Panc1 (cell line): ENCODE measurements around the gene KRTAP10-4. TPM values are rescaled to one million over a fixed set of nuclear protein-coding genes. Genes with fewer than 3 reads are reported as not detected.

Experiments
- ATAC-seq: fragments of 200-7000 bp; cut with Tn5 transposase; 2 replicates; pipeline ENCODE4 v1.9.1; 2020; ENCODE audit warnings: mild to moderate bottlenecking, moderate library complexity
- BruUV-seq: library from RNA; stranded (reverse); fragments of 400-500 nt; replicated peaks from 2 replicates; lab custom pipeline; 2021; lab: Mats Ljungman, UMichigan
- CTCF ChIA-PET: fragments of 300-600 bp; sonication (Branson Sonifier 250); formaldehyde crosslinking; loops from one replicate; lab custom pipeline; 2022; ENCODE audit warnings: antibody characterized with exemption; lab: Charles Lee
- POLR2A ChIA-PET: fragments of 300-600 bp; sonication (Branson Sonifier 250); formaldehyde crosslinking; loops from one replicate; lab custom pipeline; 2022; ENCODE audit warnings: antibody characterized with exemption; lab: Charles Lee
- DNase-seq: peaks from one replicate; pipeline ENCODE4 v3.0.0-alpha.2; 2010; ENCODE audit warnings: low read depth, low spot score
- H3K27ac ChIP-seq: 2 replicates; pipeline ENCODE4 v1.5.1; 2011; ENCODE audit warnings: mild to moderate bottlenecking, low read length, inconsistent platforms
- H3K27me3 ChIP-seq: fragments of 200-500 bp; sonication (Bioruptor generic); 2 replicates; pipeline ENCODE4 v1.6.0; 2014; ENCODE audit warnings: low read length, inconsistent platforms; ENCODE audit not compliant: control insufficient read depth, insufficient read depth
- H3K36me3 ChIP-seq: fragments of 200-500 bp; sonication (Bioruptor generic); 2 replicates; pipeline ENCODE4 v1.5.1; 2014; ENCODE audit warnings: inconsistent platforms, mild to moderate bottlenecking, low read length, moderate library complexity; ENCODE audit not compliant: control insufficient read depth, insufficient read depth
- H3K4me1 ChIP-seq: 2 replicates; pipeline ENCODE4 v1.5.1; 2011; ENCODE audit warnings: inconsistent platforms, mild to moderate bottlenecking, low read length, moderate library complexity; ENCODE audit not compliant: control insufficient read depth, insufficient read depth
- H3K4me3 ChIP-seq, 2 experiments: 2 replicates each; pipeline ENCODE4 v1.5.1; 2011 to 2012; ENCODE audit warnings: low read depth in 2 of 2, low read length in 2 of 2, mild to moderate bottlenecking in 2 of 2, inconsistent platforms in 1 of 2, moderate library complexity in 1 of 2
- H3K9me3 ChIP-seq: fragments of 200-500 bp; sonication (Bioruptor generic); 2 replicates; pipeline ENCODE4 v1.5.1; 2014; ENCODE audit warnings: low read depth, mild to moderate bottlenecking, inconsistent platforms, low read length, moderate library complexity; ENCODE audit not compliant: control insufficient read depth, insufficient read depth
- POLR2AphosphoS5 ChIP-seq: IDR thresholded peaks from 2 replicates; pipeline ENCODE4 v1.6.1; 2012; ENCODE audit warnings: mild to moderate bottlenecking, low read depth, low read length, moderate library complexity
- SIN3A ChIP-seq: IDR thresholded peaks from 2 replicates; pipeline ENCODE4 v1.6.1; 2012; ENCODE audit warnings: low read depth, mild to moderate bottlenecking, low read length, moderate library complexity, borderline replicate concordance; ENCODE audit not compliant: insufficient read depth
- TCF7L2 ChIP-seq: IDR thresholded peaks from 2 replicates; pipeline ENCODE4 v1.6.1; 2011; ENCODE audit warnings: mild to moderate bottlenecking, low read depth, low read length, inconsistent platforms
- in situ Hi-C: cut with HindIII; loops from 2 replicates; pipeline ENCODE4 v1.10.0; 2016; ENCODE audit warnings: low sequenced_read_pairs, low pct_unique_long_range_greater_than_20kb
- intact Hi-C: fragments of 100-400 bp; cut with micrococcal nuclease; formaldehyde crosslinking; loops from one replicate; pipeline ENCODE4 v1.10.0; 2022; ENCODE audit not compliant: unreplicated experiment
- total RNA-seq: library from RNA; stranded (reverse); gene quantifications from one replicate; pipeline ENCODE4 v1.2.1, GENCODE V29; 2021; ENCODE audit not compliant: unreplicated experiment
- TF ChIP-seq, protein P1 (sequence below): fragments of 450-650 bp; IDR thresholded peaks from 2 replicates; pipeline ENCODE4 v1.5.1; 2017; ENCODE audit warnings: mild to moderate bottlenecking
- TF ChIP-seq, protein P2 (sequence below), 2 experiments: IDR thresholded peaks; 2 replicates each; pipeline ENCODE4 v1.6.1; 2011 to 2012; ENCODE audit warnings: low read depth in 2 of 2, control low read depth in 1 of 2, low read length in 1 of 2, mild to moderate bottlenecking in 1 of 2, moderate library complexity in 1 of 2; ENCODE audit not compliant: insufficient read depth in 1 of 2

The KRTAP10-4 gene
- total RNA-seq, 1 experiment from 2014 or later = not detected

- Histone ChIP-seq H3K27me3 (no peaks in the 10 kb centered on the region), H3K36me3 (no peaks in the 10 kb centered on the region), H3K9me3 (peaks cover 2% of the 10 kb centered on the region; the same call in 1 of the 2 replicates), H3K4me3 (no peak overlapping the region), H3K27ac (no peak overlapping the region), H3K4me1 (no peaks in the 10 kb centered on the region)
- no TSS peak for BruUV-seq
- intact Hi-C loops (no loop called here), in situ Hi-C loops (no loop called here)
- ChIA-PET CTCF (no interaction called here), POLR2A (no interaction called here)
- no peak for DNase-seq
- no peak for ATAC-seq
- no peak for TF ChIP-seq POLR2AphosphoS5
- TF ChIP-seq, protein P1, sequence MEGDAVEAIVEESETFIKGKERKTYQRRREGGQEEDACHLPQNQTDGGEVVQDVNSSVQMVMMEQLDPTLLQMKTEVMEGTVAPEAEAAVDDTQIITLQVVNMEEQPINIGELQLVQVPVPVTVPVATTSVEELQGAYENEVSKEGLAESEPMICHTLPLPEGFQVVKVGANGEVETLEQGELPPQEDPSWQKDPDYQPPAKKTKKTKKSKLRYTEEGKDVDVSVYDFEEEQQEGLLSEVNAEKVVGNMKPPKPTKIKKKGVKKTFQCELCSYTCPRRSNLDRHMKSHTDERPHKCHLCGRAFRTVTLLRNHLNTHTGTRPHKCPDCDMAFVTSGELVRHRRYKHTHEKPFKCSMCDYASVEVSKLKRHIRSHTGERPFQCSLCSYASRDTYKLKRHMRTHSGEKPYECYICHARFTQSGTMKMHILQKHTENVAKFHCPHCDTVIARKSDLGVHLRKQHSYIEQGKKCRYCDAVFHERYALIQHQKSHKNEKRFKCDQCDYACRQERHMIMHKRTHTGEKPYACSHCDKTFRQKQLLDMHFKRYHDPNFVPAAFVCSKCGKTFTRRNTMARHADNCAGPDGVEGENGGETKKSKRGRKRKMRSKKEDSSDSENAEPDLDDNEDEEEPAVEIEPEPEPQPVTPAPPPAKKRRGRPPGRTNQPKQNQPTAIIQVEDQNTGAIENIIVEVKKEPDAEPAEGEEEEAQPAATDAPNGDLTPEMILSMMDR = no peak
- TF ChIP-seq, protein P2, sequence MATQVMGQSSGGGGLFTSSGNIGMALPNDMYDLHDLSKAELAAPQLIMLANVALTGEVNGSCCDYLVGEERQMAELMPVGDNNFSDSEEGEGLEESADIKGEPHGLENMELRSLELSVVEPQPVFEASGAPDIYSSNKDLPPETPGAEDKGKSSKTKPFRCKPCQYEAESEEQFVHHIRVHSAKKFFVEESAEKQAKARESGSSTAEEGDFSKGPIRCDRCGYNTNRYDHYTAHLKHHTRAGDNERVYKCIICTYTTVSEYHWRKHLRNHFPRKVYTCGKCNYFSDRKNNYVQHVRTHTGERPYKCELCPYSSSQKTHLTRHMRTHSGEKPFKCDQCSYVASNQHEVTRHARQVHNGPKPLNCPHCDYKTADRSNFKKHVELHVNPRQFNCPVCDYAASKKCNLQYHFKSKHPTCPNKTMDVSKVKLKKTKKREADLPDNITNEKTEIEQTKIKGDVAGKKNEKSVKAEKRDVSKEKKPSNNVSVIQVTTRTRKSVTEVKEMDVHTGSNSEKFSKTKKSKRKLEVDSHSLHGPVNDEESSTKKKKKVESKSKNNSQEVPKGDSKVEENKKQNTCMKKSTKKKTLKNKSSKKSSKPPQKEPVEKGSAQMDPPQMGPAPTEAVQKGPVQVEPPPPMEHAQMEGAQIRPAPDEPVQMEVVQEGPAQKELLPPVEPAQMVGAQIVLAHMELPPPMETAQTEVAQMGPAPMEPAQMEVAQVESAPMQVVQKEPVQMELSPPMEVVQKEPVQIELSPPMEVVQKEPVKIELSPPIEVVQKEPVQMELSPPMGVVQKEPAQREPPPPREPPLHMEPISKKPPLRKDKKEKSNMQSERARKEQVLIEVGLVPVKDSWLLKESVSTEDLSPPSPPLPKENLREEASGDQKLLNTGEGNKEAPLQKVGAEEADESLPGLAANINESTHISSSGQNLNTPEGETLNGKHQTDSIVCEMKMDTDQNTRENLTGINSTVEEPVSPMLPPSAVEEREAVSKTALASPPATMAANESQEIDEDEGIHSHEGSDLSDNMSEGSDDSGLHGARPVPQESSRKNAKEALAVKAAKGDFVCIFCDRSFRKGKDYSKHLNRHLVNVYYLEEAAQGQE (IDR thresholded peaks at IDR 0.05; ENCODE audit: insufficient read depth in 1 of 2, low read depth in 2 of 2, low read length in 1 of 2) = no peak
- no peak for TF ChIP-seq SIN3A
- no peak for TF ChIP-seq TCF7L2
Measured at GRCh38 chr21:44614161-44614631, 40.7 kb downstream of the KRTAP10-4 start.

DNA sequence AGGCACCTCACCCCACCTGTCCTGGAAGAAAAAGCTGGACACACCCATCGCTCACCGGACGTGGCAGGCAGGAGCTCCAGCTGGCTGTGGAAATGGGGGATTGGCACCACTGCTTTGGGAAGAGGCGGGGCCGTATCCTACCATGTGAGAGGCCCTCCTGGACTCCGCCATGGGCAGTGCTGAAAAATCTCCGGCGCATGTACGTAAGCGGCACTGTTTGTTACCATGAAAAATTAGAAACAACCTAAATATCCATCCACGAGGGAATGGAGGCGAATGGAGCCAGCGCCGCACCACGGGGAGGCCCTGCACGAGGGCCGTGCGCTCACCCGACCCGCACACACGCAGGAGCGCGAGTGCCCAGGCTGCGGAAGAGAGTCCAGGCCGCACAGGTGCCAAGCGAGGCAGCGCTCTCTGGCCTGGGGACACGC is 41.4 kb downstream of the KRTAP10-4 start:
- ATAC-seq = no peak
- Histone ChIP-seq H3K27me3 (no peaks in the 10 kb centered on the region), H3K9me3 (no peaks in the 10 kb centered on the region; the same call in 1 of the 2 replicates), H3K36me3 (no peaks in the 10 kb centered on the region), H3K4me3 (no peak overlapping the region), H3K27ac (no peak overlapping the region), H3K4me1 (no peaks in the 10 kb centered on the region)
- BruUV-seq = no TSS peak
- TF ChIP-seq SIN3A (no peak), TCF7L2 (no peak), POLR2AphosphoS5 (no peak)
- TF ChIP-seq, protein P1 = no peak
- TF ChIP-seq, protein P2 (IDR thresholded peaks at IDR 0.05; ENCODE audit: insufficient read depth in 1 of 2, low read depth in 2 of 2, low read length in 1 of 2) = no peak
- intact Hi-C loops (no loop called here), in situ Hi-C loops (no loop called here)
- no peak for DNase-seq
- POLR2A ChIA-PET = no interaction called here
- CTCF ChIA-PET = no interaction called here
